Natural killer cell treated with Interleukin-12 subunit alpha and Interleukin-12 subunit beta and Interleukin-15 and Interleukin-18, amount 100 ng/mL, for 72 hours (primary cell): Measurements from ENCODE around the gene RERGL. TPM values are rescaled to one million over a fixed set of nuclear protein-coding genes. Genes with fewer than 3 reads are reported as not detected.

Source experiments
- ATAC-seq, 2 donors: fragments of 150-1000 bp; cut with Tn5 transposase in 1 of 2; sonication (Bioruptor Pico), chemical (Tn5 transposase) in 1 of 2; 2 replicates each; pipeline ENCODE4 v1.10.0; 2021
- DNase-seq: peaks from one replicate; pipeline ENCODE4 v3.0.0; 2022; ENCODE audit warnings: low spot score
- H3K27ac Mint-ChIP-seq, 2 donors: 1 replicate in 1 of 2; 2 replicates in 1 of 2; pipeline ENCODE4 v1.8.0; 2022; ENCODE audit warnings: mixed read lengths in 2 of 2, mild to moderate bottlenecking in 1 of 2, moderate library complexity in 1 of 2
- H3K27me3 Mint-ChIP-seq, 2 donors: 1 replicate in 1 of 2; 2 replicates in 1 of 2; pipeline ENCODE4 v1.8.0; 2022; ENCODE audit warnings: mixed read lengths in 2 of 2
- H3K36me3 Mint-ChIP-seq: one replicate; pipeline ENCODE4 v1.8.0; 2022; ENCODE audit warnings: mixed read lengths
- H3K4me1 Mint-ChIP-seq, 2 donors: 1 replicate in 1 of 2; 2 replicates in 1 of 2; pipeline ENCODE4 v1.8.0; 2022; ENCODE audit warnings: low read depth in 2 of 2, mixed read lengths in 2 of 2, mild to moderate bottlenecking in 1 of 2
- H3K4me3 Mint-ChIP-seq: one replicate; pipeline ENCODE4 v1.8.0; 2022; ENCODE audit warnings: mixed read lengths
- H3K9me3 Mint-ChIP-seq: 2 replicates; pipeline ENCODE4 v1.8.0; 2022; ENCODE audit warnings: mixed read lengths
- total RNA-seq, 2 donors: library from RNA; stranded (reverse); gene quantifications; one replicate each; pipeline ENCODE4 v1.2.3, GENCODE V29; 2022

RERGL gene, protein sequence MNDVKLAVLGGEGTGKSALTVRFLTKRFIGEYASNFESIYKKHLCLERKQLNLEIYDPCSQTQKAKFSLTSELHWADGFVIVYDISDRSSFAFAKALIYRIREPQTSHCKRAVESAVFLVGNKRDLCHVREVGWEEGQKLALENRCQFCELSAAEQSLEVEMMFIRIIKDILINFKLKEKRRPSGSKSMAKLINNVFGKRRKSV
- not detected for total RNA-seq

DNA sequence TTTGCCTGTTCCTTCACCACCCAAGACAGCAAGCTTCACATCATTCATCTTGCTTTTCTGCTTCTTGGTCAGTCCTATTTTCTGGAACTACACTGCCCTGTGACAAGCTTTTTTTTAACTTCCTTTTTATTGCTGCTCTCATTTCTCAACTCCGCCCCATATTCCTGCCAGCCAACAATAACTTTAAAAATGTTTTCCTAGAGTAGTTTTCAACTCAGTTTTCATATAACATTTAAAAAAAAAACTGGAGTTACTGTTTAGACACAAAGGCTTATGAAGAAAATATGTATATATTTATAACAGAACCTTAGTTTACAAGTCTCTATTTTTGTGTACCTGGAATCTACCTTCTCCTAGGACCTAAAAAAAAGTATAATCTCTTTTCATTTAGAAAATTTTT lies at the start of gene RERGL:
TSS of gene RERGL (minus strand) at position 101 of the 400 bp plus-strand sequence. CDS start at position 48, 53 bp downstream.
- Mint-ChIP-seq H3K9me3 (peaks cover 22% of the 10 kb centered on the region), H3K27me3 (no peaks in the 10 kb centered on the region), H3K36me3 (peaks cover 10% of the 10 kb centered on the region), H3K4me1 (no peaks in the 10 kb centered on the region), H3K4me3 (no peak within 1 kb of the TSS), H3K27ac (no peak within 1 kb of the TSS)
- no peak for ATAC-seq
- DNase-seq = no peak

DNA sequence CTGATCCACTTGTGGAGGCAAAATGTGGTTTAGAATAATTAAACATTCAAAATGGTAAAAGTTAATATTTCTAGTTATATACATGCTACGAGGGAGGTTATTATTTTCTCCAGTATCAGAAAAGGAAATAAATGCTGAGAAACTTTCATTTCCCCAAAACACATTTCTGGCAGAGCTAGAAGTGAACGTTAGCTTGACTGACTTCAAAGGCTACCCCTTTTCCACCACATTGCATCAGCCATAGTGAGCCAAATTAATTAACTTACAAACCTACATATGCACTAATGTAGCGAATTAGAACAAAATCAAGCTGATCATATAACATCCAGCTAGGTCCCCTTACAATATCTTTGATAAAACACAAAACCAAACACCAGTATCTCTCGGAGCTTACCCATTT lies 49.3 kb upstream of the RERGL start:
- no peak for DNase-seq
- no peak for ATAC-seq
- Mint-ChIP-seq H3K27me3 (no peaks in the 10 kb centered on the region), H3K4me3 (no peak overlapping the region), H3K9me3 (no peaks in the 10 kb centered on the region), H3K36me3 (no peaks in the 10 kb centered on the region), H3K4me1 (no peaks in the 10 kb centered on the region), H3K27ac (no peak overlapping the region)

DNA sequence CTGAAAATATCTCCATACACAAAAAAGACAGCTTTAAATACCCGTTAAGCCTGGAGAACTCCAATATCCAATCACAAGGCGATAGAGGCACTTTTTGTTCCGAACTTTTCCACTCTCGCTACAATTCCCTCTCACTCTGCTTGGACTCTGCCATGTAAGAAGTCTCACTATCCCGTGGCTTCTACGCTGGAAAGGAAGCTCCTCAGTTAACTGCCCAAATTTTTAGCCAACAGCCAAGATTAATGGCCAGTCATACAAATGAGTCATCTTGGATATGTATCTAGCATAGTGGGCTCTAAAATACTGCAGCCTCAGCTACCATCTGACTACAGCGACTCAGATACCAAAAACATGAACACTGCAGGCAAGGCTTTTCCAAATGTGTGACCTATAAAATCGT lies 45.5 kb upstream of the RERGL start:
- Mint-ChIP-seq H3K27ac (no peak overlapping the region), H3K27me3 (no peaks in the 10 kb centered on the region), H3K4me1 (no peaks in the 10 kb centered on the region), H3K4me3 (no peak overlapping the region), H3K36me3 (no peaks in the 10 kb centered on the region), H3K9me3 (no peaks in the 10 kb centered on the region)
- ATAC-seq = no peak
- no peak for DNase-seq

DNA sequence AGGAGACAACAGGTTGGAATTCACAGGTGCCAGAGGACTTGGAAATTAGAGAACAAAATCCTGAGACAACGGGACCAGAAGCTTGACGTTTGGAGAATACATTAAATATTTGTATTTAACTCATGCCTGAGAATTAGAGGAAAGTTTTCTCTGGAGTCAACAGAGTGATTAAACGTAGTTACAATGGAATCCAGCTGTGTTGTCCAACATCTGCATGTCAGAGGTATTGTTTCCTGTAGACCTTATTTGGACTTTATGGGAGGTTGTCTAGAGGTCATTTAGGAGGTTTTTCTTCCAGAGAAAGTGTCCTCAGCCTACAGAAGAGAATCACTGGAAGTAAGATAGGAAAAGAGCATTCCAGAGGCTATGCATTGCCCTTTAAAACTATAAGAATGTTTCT lies 45.1 kb upstream of the RERGL start:
- no peaks in the 10 kb centered on the region for H3K4me1 Mint-ChIP-seq

DNA sequence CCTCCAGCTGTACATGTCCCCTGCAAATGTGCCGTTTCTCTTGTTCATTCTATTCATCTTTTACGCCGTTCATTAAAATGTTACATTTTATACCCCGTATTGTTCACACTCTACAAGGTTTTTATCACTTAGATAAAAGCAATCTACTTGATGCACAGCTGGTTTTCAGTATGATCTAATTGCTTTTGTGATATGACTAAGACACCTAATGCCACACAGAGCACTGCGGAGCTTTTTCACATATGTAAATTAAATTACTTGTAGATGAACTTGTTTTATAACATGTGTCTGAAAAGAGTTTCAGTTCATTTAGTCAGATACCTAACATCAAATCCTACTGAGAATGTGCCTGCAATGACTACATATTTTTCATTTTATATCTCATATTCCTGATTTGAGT lies 40.9 kb upstream of the RERGL start:
- DNase-seq = no peak
- H3K27me3 Mint-ChIP-seq = no peaks in the 10 kb centered on the region
- H3K4me1 Mint-ChIP-seq = no peaks in the 10 kb centered on the region
- no peak for ATAC-seq
- H3K36me3 Mint-ChIP-seq = peaks cover 12% of the 10 kb centered on the region
- no peak overlapping the region for H3K4me3 Mint-ChIP-seq
- peaks cover 10% of the 10 kb centered on the region for H3K9me3 Mint-ChIP-seq
- no peak overlapping the region for H3K27ac Mint-ChIP-seq

More for the DNA sequence above, 45.1 kb upstream of the RERGL start:
- H3K9me3 Mint-ChIP-seq = no peaks in the 10 kb centered on the region
- no peak overlapping the region for H3K27ac Mint-ChIP-seq
- no peak overlapping the region for H3K4me3 Mint-ChIP-seq
- ATAC-seq (no peak), DNase-seq (no peak)
- H3K36me3 Mint-ChIP-seq = no peaks in the 10 kb centered on the region
- no peaks in the 10 kb centered on the region for H3K27me3 Mint-ChIP-seq

DNA sequence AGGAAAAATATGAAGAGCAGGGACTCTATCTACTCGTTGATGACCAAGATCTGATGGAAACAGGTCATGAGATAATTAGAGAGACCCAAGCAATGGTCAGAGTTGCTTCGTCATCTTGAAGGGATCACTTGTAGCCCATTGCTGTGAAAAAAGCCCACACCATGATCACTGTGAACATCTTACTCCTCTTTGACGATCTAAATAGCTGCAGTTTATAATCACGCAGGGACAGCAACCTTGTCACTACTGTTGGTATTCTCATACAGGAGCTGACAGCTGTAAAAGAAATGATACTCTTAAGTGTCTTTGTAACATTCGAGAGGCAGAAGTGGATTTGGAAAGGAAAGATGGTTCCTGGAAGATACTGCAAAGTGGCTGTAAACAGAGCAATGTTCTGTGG lies 33.7 kb upstream of the RERGL start:
- ATAC-seq (no peak), DNase-seq (no peak)
- Mint-ChIP-seq H3K27me3 (no peaks in the 10 kb centered on the region), H3K4me3 (no peak overlapping the region), H3K27ac (no peak overlapping the region), H3K4me1 (no peaks in the 10 kb centered on the region), H3K9me3 (peaks cover 15% of the 10 kb centered on the region), H3K36me3 (peaks cover 7% of the 10 kb centered on the region)

DNA sequence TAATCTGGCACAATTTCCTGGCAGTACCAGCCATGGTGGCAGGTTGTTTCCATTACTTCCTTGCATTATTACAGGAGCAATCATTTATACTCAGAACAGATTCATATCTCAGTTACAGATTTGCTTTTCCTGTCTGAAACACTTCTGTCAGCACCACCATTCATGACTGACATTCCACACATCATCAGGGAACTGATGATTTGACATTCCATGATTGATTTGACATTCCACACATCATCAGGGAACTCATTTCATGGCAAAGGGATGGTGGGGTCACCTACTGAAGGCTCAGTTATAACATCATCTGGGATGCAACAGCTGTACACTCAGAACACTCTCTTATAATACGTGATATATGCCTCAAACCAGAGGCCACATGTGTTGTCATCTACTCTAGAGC lies 30.9 kb upstream of the RERGL start:
- DNase-seq (no peak), ATAC-seq (no peak)
- H3K4me1 Mint-ChIP-seq = no peaks in the 10 kb centered on the region
- no peak overlapping the region for H3K27ac Mint-ChIP-seq
- H3K36me3 Mint-ChIP-seq = no peaks in the 10 kb centered on the region
- H3K9me3 Mint-ChIP-seq = peaks cover 8% of the 10 kb centered on the region
- H3K27me3 Mint-ChIP-seq = no peaks in the 10 kb centered on the region
- H3K4me3 Mint-ChIP-seq = no peak overlapping the region

DNA sequence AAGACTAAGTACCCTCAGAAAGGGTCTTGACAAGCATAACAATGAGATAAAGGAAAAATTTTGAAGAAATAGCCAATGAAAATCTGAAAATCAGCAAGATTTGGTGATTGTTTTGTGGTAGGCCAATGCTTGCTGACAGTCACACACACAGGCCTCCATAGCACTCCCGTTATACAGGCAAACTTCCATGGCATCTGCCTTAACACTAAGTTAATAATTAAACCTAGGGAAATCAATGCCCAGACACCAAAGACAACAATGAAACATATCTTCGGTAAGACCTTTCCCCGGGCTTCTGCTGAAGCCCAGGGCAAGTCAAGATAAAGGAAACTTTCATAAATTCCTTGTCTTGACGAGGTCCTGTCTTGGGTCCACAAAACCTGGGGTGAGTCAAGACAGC lies 18.6 kb upstream of the RERGL start:
- H3K4me1 Mint-ChIP-seq = no peaks in the 10 kb centered on the region
- ATAC-seq (no peak), DNase-seq (no peak)
- H3K27me3 Mint-ChIP-seq = no peaks in the 10 kb centered on the region
- no peak overlapping the region for H3K4me3 Mint-ChIP-seq
- H3K9me3 Mint-ChIP-seq = peaks cover 14% of the 10 kb centered on the region
- H3K36me3 Mint-ChIP-seq = peaks cover 4% of the 10 kb centered on the region
- H3K27ac Mint-ChIP-seq = no peak overlapping the region

DNA sequence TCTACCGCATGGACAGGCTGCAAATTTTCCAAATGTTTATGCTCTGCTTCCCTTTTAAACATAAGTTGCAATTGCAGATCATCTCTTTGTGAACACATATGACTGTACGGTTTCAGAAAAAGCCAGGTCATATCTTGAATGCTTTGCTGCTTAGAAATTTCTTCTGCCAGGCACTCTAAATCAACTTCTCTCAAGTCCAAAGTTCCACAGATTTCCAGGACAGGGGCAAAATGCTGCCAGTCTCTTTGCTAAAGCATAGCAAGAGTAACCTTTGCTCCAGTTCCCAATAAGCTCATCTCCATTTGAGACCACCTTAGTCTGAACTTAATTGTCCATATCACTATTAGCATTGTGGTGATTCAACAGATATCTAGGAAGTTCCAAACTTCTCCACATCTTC lies 13.6 kb upstream of the RERGL start:
- ATAC-seq (no peak), DNase-seq (no peak)
- H3K9me3 Mint-ChIP-seq = peaks cover 22% of the 10 kb centered on the region
- no peaks in the 10 kb centered on the region for H3K27me3 Mint-ChIP-seq
- H3K4me3 Mint-ChIP-seq = no peak overlapping the region
- H3K36me3 Mint-ChIP-seq = peaks cover 4% of the 10 kb centered on the region
- no peaks in the 10 kb centered on the region for H3K4me1 Mint-ChIP-seq
- H3K27ac Mint-ChIP-seq = no peak overlapping the region

DNA sequence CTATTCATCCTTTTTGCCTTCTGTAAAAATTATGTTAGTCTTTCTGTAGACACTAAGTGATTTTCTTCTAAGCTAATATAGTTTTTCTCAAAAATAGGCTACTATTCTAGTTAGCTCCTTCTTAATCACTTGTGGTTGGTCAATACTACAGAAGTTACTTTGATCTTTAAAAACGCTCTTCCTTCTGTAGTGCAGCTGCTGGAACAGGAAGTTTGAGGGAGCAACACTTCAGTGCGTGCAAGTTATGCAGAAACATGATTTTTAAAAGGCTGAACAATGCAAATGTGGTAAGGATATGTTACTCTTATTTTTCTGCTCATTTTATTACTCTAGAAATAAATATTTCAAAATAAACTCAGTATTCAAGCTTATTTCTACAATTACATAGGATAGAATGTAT lies 11.1 kb upstream of the RERGL start:
- H3K27ac Mint-ChIP-seq = no peak overlapping the region
- ATAC-seq (no peak), DNase-seq (no peak)
- peaks cover 19% of the 10 kb centered on the region for H3K9me3 Mint-ChIP-seq
- H3K27me3 Mint-ChIP-seq = no peaks in the 10 kb centered on the region
- no peaks in the 10 kb centered on the region for H3K36me3 Mint-ChIP-seq
- no peak overlapping the region for H3K4me3 Mint-ChIP-seq
- H3K4me1 Mint-ChIP-seq = no peaks in the 10 kb centered on the region

DNA sequence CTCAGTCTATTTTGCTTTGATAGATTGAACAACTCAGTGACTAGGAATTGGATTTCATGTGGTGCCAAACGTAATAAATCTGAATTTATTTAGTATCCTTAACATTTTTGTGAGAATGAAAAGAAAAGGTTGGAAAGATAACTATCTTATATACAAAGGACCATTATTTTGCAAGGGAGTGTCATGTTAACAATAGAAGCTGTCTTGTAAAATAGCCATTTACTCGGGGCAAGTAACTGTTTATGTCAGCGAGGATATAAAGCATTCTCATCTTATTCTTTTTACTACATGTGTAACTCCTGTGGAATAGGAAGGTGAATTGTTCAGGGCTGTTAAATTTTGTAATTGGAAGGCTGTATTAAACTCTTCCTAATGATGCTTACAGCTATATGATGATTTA lies 5.9 kb downstream of the RERGL start:
- Mint-ChIP-seq H3K4me3 (no peak overlapping the region), H3K36me3 (peaks cover 10% of the 10 kb centered on the region), H3K9me3 (peaks cover 12% of the 10 kb centered on the region), H3K27ac (no peak overlapping the region), H3K4me1 (no peaks in the 10 kb centered on the region), H3K27me3 (no peaks in the 10 kb centered on the region)
- DNase-seq = no peak
- ATAC-seq = no peak

DNA sequence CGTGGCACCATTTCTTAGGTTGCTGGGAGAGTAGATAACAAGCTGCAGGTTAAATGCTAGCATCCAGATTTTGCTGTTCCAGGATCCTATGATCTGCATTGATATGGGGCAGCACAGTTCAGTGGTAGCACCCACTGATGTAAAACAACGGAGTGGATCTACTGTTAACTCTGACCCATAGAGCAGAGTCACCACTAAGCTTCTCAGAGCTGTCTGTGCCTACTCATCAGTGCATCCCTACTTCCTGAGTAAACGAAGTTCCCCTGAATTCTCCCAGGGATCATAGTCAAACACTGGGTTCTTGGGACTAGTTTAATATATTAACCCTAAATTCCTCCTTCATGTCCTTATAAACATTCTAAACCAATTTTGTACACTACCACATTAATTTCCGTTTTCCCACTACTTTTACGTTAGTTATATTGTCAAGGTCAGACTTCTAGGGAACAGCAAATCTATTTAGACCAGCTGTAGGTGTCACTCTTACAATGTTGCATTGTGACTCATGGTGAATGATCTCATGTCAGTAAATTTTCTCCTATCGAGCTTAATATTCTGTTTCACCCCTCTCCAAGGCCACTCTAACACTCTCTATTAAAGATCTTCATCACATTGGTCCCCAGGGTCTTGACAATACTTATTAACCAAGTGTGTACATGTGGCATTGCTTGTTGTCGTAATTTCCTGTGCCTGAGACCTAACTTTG lies 10.3 kb downstream of the RERGL start:
- H3K27me3 Mint-ChIP-seq = no peaks in the 10 kb centered on the region
- ATAC-seq = no peak
- no peaks in the 10 kb centered on the region for H3K36me3 Mint-ChIP-seq
- no peak overlapping the region for H3K27ac Mint-ChIP-seq
- peaks cover 9% of the 10 kb centered on the region for H3K9me3 Mint-ChIP-seq
- H3K4me3 Mint-ChIP-seq = no peak overlapping the region
- H3K4me1 Mint-ChIP-seq = no peaks in the 10 kb centered on the region
- DNase-seq = no peak

DNA sequence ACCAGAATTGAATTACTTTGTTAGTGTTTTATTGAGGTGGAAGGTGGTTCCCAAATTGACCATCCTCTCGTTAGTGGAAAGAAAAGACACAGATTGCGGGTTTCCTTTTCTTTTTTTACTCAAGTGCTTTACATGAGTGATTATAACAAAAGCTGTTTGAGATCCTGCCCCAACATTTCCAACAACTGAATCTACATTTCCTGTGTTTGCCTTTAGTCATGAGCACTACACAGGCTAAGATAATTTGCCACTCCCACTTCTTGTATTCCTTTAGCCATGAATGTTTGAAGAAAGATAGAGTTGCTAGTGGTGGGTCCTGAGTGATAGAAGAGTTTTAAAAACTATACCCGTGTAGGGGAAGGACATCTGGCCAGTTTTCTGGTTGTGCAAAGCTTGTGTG lies 16.0 kb downstream of the RERGL start:
- H3K27ac Mint-ChIP-seq = no peak overlapping the region
- no peak overlapping the region for H3K4me3 Mint-ChIP-seq
- ATAC-seq (no peak), DNase-seq (no peak)
- H3K4me1 Mint-ChIP-seq = no peaks in the 10 kb centered on the region
- H3K36me3 Mint-ChIP-seq = no peaks in the 10 kb centered on the region
- H3K9me3 Mint-ChIP-seq = peaks cover 13% of the 10 kb centered on the region
- no peaks in the 10 kb centered on the region for H3K27me3 Mint-ChIP-seq

DNA sequence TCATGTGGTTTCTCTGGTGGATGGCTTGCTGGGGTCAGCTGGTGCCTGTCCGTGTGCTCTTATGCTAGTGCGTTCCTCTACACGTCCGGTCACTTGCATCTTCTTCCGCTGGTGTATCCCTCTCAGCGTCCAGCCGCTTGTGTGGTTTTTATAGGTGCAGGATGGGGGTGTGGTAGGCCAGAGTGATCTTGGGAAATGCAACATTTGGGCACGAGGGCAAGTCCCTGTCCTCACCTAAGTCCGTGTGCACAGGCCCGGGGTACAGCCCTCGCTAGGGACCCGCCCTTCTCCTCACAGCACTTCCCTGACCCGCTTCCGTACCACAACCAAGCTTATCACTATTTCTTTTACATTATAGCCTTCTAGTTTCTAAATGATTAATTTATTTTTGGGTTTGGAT lies 17.3 kb downstream of the RERGL start:
- H3K4me3 Mint-ChIP-seq = no peak overlapping the region
- H3K27ac Mint-ChIP-seq = no peak overlapping the region
- H3K4me1 Mint-ChIP-seq = no peaks in the 10 kb centered on the region
- DNase-seq (no peak), ATAC-seq (no peak)
- H3K9me3 Mint-ChIP-seq = peaks cover 13% of the 10 kb centered on the region
- no peaks in the 10 kb centered on the region for H3K27me3 Mint-ChIP-seq
- no peaks in the 10 kb centered on the region for H3K36me3 Mint-ChIP-seq

DNA sequence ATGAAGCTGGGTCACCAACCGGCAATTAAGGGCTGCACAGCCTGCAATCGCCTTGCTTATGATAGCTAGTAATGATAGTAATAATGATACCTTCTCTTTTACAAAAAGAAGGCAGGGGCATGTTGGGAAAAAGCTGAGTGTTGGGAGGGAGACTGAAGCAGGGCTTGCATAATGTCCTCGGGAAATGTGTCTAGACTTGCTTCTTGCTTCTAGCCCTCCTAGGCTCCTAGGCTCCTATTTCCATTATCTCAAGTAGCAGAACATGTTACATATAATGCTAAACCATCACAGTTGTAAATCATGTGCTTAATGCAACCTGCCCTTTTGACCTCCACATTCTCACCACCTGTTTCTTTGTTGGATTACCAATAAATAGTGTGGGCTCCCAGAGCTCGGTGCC lies 18.7 kb downstream of the RERGL start:
- no peak overlapping the region for H3K4me3 Mint-ChIP-seq
- H3K27ac Mint-ChIP-seq = no peak overlapping the region
- H3K9me3 Mint-ChIP-seq = peaks cover 19% of the 10 kb centered on the region
- H3K4me1 Mint-ChIP-seq = no peaks in the 10 kb centered on the region
- H3K27me3 Mint-ChIP-seq = no peaks in the 10 kb centered on the region
- peaks cover 6% of the 10 kb centered on the region for H3K36me3 Mint-ChIP-seq
- DNase-seq = no peak
- no peak for ATAC-seq
